Left lung (tissue), 10 donors: ENCODE data around the gene DNAJA4. TPM values are rescaled to one million over a fixed set of nuclear protein-coding genes. Genes with fewer than 3 reads are reported as not detected.
A peak's percentile ranks its signal among the peaks of the same experiment; 100 is the strongest.

Source experiments
- ATAC-seq: fragments of 200-7000 bp; cut with Tn5 transposase; one replicate; pipeline ENCODE4 v1.9.1; 2020; ENCODE audit warnings: moderate library complexity
- DNase-seq, 4 donors: peaks; one replicate each; pipeline ENCODE4 v3.0.0-alpha.2; 2013 to 2020
- H3K27ac ChIP-seq, 2 donors: fragments of 200-600 bp; sonication (generic) in 1 of 2; one replicate each; pipeline versions ENCODE4 v1.5.0 to v1.8.0; 2020 to 2021
- H3K27me3 ChIP-seq, 2 donors: fragments of 200-600 bp; sonication (generic) in 1 of 2; one replicate each; pipeline versions ENCODE4 v1.5.0 to v1.8.0; 2020 to 2021
- H3K36me3 ChIP-seq, 2 donors: fragments of 200-600 bp; sonication (generic) in 1 of 2; one replicate each; pipeline versions ENCODE4 v1.5.0 to v1.8.0; 2020 to 2021
- H3K4me1 ChIP-seq, 2 donors: fragments of 200-600 bp; one replicate each; pipeline ENCODE4 v1.8.0; 2021
- H3K4me3 ChIP-seq, 2 donors: fragments of 200-600 bp; sonication (generic) in 1 of 2; one replicate each; pipeline versions ENCODE4 v1.5.0 to v1.8.0; 2020 to 2021; ENCODE audit warnings: mild to moderate bottlenecking in 1 of 2
- H3K9me3 ChIP-seq, 2 donors: fragments of 200-600 bp; sonication (generic) in 1 of 2; one replicate each; pipeline versions ENCODE4 v1.5.0 to v1.8.0; 2020 to 2021
- intact Hi-C, 2 donors: fragments of 100-400 bp; cut with DNase I; formaldehyde crosslinking; loops; one replicate each; pipeline versions ENCODE4 v1.11.2 to v1.14.2; 2022
- polyA plus RNA-seq, 6 donors: library from polyadenylated mRNA; unstranded; fragments of 120-200 nt; gene quantifications; one replicate each; pipeline ENCODE4 v1.2.1, GENCODE V29; 2013; ENCODE audit not compliant: insufficient read length in 6 of 6
- total RNA-seq, 2 donors: library from RNA; stranded (reverse); fragmentation: NEBNext Ultra II Directional; extraction: Animal tissue kit (Norgen Biotek cat#: 25700); gene quantifications; one replicate each; pipeline ENCODE4 v1.2.1, GENCODE V29; 2021
- TF ChIP-seq, protein P1 (sequence below), 2 donors: fragments of 200-600 bp; sonication (generic) in 1 of 2; IDR thresholded peaks; one replicate each; pipeline versions ENCODE4 v1.5.0 to v1.8.0; 2021; ENCODE audit warnings: antibody characterized with exemption in 2 of 2
- donor health status: DM: no; HTN: yes; CAD: no.
- donor health status: DM: no; HTN: no; CAD: no.

DNAJA4 gene
- total and polyA plus RNA-seq, 8 donors: 17.2 to 45.3 (median 34.2) TPM

DNA sequence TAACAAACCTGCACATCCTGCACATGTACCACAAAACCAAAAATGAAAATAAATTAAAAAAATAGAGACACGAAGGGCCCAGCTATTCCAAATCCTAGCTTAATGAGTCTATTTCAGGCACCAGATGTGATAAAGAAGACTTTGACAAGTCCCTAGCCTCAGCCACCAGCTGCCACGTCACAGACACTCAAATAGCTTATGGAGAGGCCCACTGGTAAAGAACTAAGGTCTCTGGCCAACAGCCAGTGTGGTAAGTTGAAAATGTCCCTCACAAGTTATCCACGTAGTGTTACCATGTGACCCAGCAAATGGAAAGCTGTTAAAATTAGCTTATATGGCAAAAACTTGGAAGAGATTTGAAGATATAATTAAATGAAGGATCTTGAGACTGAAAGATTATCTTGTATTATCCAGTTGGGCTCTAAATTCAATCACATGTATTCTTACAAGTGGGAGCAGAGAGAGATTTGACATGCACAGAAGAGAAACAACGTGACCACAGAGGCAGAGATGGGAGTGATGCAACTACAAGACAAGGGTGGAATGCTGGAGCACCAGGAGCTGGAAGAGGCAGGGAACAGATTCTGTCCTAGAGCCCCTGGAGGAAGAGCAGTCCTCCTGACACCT lies 40.9 kb upstream of the DNAJA4 start:
- ATAC-seq (no peak), DNase-seq (peak in 1 of 4 donors; percentile 5)
- Histone ChIP-seq H3K9me3 (peaks cover 0 to 6% of the 10 kb centered on the region in 2 donors), H3K4me3 (no peak overlapping the region), H3K27ac (no peak overlapping the region), H3K36me3 (no peaks in the 10 kb centered on the region), H3K4me1 (no peaks in the 10 kb centered on the region), H3K27me3 (no peaks in the 10 kb centered on the region)
- TF ChIP-seq, protein P1, sequence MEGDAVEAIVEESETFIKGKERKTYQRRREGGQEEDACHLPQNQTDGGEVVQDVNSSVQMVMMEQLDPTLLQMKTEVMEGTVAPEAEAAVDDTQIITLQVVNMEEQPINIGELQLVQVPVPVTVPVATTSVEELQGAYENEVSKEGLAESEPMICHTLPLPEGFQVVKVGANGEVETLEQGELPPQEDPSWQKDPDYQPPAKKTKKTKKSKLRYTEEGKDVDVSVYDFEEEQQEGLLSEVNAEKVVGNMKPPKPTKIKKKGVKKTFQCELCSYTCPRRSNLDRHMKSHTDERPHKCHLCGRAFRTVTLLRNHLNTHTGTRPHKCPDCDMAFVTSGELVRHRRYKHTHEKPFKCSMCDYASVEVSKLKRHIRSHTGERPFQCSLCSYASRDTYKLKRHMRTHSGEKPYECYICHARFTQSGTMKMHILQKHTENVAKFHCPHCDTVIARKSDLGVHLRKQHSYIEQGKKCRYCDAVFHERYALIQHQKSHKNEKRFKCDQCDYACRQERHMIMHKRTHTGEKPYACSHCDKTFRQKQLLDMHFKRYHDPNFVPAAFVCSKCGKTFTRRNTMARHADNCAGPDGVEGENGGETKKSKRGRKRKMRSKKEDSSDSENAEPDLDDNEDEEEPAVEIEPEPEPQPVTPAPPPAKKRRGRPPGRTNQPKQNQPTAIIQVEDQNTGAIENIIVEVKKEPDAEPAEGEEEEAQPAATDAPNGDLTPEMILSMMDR (IDR thresholded peaks at IDR 0.05): no peak
- intact Hi-C loops: no loop called here

DNA sequence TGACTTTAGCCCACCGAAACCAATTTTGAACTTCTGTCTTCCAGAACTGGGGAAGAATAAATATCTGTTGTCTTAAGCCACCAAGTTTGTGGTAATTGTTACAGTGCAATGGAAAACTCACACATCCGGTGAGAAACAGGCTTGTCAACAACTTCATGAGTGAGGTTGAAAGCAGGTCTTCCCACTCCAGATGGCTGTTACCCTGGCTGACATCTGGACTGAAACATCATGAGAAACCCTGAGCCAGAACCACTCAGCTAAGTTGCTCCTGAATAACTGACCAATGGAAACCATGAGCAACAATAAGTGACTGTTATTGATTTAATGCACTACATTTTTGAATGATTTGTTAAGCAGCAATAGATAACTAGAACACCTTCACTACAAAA lies 40.3 kb upstream of the DNAJA4 start:
- Histone ChIP-seq H3K9me3 (peaks cover 0 to 6% of the 10 kb centered on the region in 2 donors), H3K27me3 (no peaks in the 10 kb centered on the region), H3K36me3 (no peaks in the 10 kb centered on the region), H3K27ac (no peak overlapping the region), H3K4me3 (no peak overlapping the region), H3K4me1 (no peaks in the 10 kb centered on the region)
- intact Hi-C loops: no loop called here
- DNase-seq (no peak), ATAC-seq (no peak)
- TF ChIP-seq, protein P1 (IDR thresholded peaks at IDR 0.05): no peak

DNA sequence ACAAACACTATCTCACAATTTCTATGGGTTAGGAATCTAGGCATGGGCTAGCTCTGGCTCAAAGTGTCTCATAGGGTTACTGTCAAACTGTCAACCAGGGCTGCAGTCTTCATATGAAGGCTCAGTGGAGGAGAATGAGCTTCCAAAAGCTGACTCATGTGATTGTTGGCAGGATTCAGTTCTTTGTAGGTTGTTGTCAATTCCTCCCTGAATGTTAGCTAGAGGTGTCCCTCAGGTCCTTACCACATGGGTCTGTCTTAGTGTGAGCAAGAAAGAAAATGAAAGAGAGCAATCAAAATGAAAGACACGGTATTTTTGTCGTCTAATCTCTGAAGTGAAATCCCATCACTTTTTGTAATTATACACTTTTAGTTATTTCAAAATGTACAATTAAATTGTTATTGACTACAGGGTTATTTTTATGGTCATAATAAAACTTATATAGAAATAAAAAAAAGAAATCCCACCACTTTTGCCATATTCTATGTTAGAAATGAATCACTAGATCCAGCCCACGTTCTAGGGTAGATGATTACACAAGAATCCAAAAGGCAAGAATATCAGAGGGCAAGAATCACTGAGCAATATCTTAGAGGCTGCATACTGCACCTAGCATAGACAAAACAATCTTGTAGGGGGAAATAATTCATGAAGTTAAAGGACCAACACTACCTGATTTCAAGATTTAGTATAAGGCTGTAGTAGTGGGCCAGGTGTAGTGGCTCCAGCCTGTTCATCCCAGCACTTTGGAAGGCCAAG lies 38.4 kb upstream of the DNAJA4 start:
- DNase-seq (no peak), ATAC-seq (no peak)
- Histone ChIP-seq H3K27me3 (no peaks in the 10 kb centered on the region), H3K4me3 (no peak overlapping the region), H3K27ac (no peak overlapping the region), H3K9me3 (peaks cover 0 to 6% of the 10 kb centered on the region in 2 donors), H3K4me1 (no peaks in the 10 kb centered on the region), H3K36me3 (no peaks in the 10 kb centered on the region)
- TF ChIP-seq, protein P1 (IDR thresholded peaks at IDR 0.05): no peak
- intact Hi-C loops: no loop called here

DNA sequence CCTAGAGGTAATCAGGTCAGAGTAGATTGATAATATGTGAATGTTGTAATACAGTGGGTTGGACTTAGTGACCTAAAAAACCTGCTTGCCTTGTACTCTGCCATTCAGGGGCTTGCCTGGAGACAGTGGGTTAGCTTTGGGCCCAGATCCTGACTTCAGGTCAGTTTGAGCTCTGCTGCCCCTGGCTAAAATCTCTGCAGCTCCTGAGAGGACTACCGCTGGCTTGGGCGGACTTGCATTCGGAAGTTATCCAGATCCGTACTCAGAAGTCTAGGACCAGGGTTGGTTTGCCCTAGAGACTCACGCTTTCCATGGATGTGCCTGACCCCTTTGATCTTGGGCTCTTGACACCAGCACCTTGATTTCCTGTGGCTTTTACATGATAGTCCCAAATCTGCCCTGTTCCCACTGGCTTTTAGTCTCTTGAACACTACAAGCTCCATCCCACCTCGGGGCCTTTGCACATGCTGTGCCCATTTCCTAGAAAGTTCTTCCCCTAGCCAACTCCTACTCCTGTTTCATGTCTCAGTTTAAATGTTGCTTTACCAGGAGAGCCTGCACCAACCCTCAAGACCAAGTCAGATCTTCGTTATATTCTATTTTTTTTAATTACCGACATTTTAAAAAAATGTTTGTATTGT lies 35.9 kb upstream of the DNAJA4 start:
- intact Hi-C loops: no loop called here
- H3K36me3 ChIP-seq: no peaks in the 10 kb centered on the region
- H3K4me1 ChIP-seq: no peaks in the 10 kb centered on the region
- H3K9me3 ChIP-seq: peaks cover 0 to 6% of the 10 kb centered on the region in 2 donors
- no peak for ATAC-seq
- H3K27me3 ChIP-seq: no peaks in the 10 kb centered on the region
- DNase-seq: no peak
- no peak overlapping the region for H3K4me3 ChIP-seq
- TF ChIP-seq, protein P1 (IDR thresholded peaks at IDR 0.05): no peak
- no peak overlapping the region for H3K27ac ChIP-seq
